Prostate gland (tissue), 2 donors: ENCODE data around the gene GIPC1. TPM values are rescaled to one million over a fixed set of nuclear protein-coding genes. Genes with fewer than 3 reads are reported as not detected.

Source experiments
- DNase-seq: peaks from one replicate; pipeline ENCODE4 v3.0.0-alpha.2; 2019; ENCODE audit warnings: low spot score
- H3K27ac ChIP-seq, 2 donors: fragments of 200-600 bp; sonication (generic); 2 replicates each; pipeline ENCODE4 v1.5.1; 2017 to 2019
- H3K27me3 ChIP-seq: fragments of 200-600 bp; sonication (generic); replicated peaks from 2 replicates; pipeline ENCODE4 v1.5.1; 2019; ENCODE audit not compliant: insufficient read depth
- H3K36me3 ChIP-seq, 2 donors: fragments of 200-600 bp; sonication (generic); 1 replicate in 1 of 2; 2 replicates in 1 of 2; pipeline versions ENCODE4 v1.5.1 to v1.8.1; 2017 to 2019
- H3K4me1 ChIP-seq: fragments of 200-600 bp; sonication (generic); replicated peaks from 2 replicates; pipeline ENCODE4 v1.5.1; 2019
- H3K4me3 ChIP-seq, 2 donors: fragments of 200-600 bp; sonication (generic); 2 replicates each; pipeline ENCODE4 v1.5.1; 2017 to 2019
- H3K9me3 ChIP-seq: fragments of 200-600 bp; sonication (generic); 2 replicates; pipeline ENCODE4 v1.5.1; 2017
- POLR2A ChIP-seq: fragments of 450-650 bp; IDR thresholded peaks from one replicate; pipeline ENCODE4 v1.6.1; 2016; ENCODE audit warnings: antibody characterized with exemption, mild to moderate bottlenecking
- POLR2AphosphoS5 ChIP-seq: sonication (generic); formaldehyde crosslinking; IDR thresholded peaks from one replicate; pipeline ENCODE4 v1.6.1; 2017; ENCODE audit warnings: antibody characterized with exemption
- WGBS: methylation state at CpG from one replicate; pipeline ENCODE4 v1.1.5; 2018; 5-methylcytosine and 5-hydroxymethylcytosine counted together
- intact Hi-C: fragments of 100-400 bp; cut with DNase I; formaldehyde crosslinking; loops from one replicate; pipeline ENCODE4 v1.14.2; 2022
- total RNA-seq, 2 donors: library from RNA; depleted of rRNA; stranded (reverse); fragments of >200 nt; gene quantifications; one replicate each; pipeline ENCODE4 v1.1.0, GENCODE V29; 2016
- TF ChIP-seq, protein P1 (sequence below), 4 experiments: fragments of 200-600 bp in 2 of 4; fragments of 450-650 bp in 2 of 4; sonication (generic) in 2 of 4; IDR thresholded peaks; 1 replicate in 3 of 4; 2 replicates in 1 of 4; pipeline ENCODE4 v1.5.1; 2016 to 2019; ENCODE audit warnings: antibody characterized with exemption in 4 of 4, mild to moderate bottlenecking in 2 of 4, moderate library complexity in 2 of 4

Gene GIPC1
- total RNA-seq, 2 donors from 2014 or later = 71.8 to 101 TPM

DNA sequence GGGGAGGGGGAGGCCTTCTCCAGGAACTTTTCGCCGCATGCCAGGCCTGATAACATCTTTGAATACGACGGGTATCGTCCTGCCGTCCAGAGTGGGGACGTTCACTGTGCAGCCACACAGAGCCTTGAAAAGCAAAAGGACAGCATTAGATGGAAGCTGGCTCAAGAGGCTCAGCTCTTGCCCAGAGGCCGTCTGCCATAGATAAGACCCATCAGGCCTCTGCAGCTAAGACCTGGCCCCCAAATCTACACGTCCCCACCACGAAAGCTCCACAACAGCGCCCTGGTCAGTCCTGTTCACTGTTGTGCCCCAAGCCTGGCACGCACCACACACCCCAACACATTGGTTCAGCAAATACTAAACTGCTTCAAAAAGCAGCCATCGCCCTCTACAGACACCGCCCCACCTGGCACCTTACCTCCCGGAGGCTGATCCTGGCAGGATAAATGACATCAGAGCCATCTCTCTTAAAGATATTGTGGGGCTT, 20.2 kb upstream of the GIPC1 start:
- no peaks in the 10 kb centered on the region for H3K9me3 ChIP-seq
- intact Hi-C loops = loop anchor here (5.0 kb wide), 1 partner anchor 379 kb away; the partner anchor contains the start of gene ASF1B
- H3K4me3 ChIP-seq = peak overlapping the region; percentile 85 to 98
- H3K27ac ChIP-seq = peak overlapping the region; percentile 100
- peaks cover 9% of the 10 kb centered on the region for H3K4me1 ChIP-seq
- no peaks in the 10 kb centered on the region for H3K27me3 ChIP-seq
- DNase-seq = peak; percentile 67
- H3K36me3 ChIP-seq = peaks cover 0 to 9% of the 10 kb centered on the region in 2 donors
- 17% methylated on average over 15 of the region's 15 CpGs for WGBS
- TF ChIP-seq, protein P1, sequence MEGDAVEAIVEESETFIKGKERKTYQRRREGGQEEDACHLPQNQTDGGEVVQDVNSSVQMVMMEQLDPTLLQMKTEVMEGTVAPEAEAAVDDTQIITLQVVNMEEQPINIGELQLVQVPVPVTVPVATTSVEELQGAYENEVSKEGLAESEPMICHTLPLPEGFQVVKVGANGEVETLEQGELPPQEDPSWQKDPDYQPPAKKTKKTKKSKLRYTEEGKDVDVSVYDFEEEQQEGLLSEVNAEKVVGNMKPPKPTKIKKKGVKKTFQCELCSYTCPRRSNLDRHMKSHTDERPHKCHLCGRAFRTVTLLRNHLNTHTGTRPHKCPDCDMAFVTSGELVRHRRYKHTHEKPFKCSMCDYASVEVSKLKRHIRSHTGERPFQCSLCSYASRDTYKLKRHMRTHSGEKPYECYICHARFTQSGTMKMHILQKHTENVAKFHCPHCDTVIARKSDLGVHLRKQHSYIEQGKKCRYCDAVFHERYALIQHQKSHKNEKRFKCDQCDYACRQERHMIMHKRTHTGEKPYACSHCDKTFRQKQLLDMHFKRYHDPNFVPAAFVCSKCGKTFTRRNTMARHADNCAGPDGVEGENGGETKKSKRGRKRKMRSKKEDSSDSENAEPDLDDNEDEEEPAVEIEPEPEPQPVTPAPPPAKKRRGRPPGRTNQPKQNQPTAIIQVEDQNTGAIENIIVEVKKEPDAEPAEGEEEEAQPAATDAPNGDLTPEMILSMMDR (IDR thresholded peaks at IDR 0.05) = peak in 3 of 4 experiments; percentile 10 to 51 (median 35)
- peak; percentile 62 for TF ChIP-seq POLR2AphosphoS5
- no peak for TF ChIP-seq POLR2A

DNA sequence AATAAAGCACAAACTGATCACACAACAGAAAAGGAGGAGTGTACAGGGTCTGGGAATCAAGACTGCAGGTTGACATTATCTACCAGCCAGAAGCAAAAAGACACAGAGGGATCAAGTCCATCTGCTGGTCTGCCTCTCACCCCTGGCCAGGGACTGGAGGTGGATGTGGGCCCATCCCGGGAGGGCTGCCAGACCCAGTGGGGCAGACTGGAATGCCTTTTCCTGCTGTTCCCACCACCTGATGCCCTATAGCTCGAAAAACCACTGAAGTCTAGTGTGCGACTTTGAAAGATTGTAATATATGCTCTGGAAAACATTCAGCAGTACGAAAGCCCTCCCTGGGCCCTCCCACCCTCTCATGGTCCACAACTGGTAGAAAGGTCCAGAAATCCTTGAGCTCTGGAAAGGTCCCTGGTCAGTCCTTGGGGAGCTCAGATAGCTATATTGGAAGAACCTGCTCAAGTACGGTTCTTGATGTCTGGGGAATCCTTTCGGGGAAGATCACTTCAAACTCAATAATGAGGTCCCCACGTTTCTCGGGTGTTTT, 19.6 kb upstream of the GIPC1 start:
- intact Hi-C loops = loop anchor here (5.0 kb wide), 1 partner anchor 378 kb away; the partner anchor contains the start of gene ASF1B
- Histone ChIP-seq H3K27ac (peak overlapping the region; percentile 100), H3K4me1 (peaks cover 9% of the 10 kb centered on the region), H3K27me3 (no peaks in the 10 kb centered on the region), H3K36me3 (peaks cover 0 to 9% of the 10 kb centered on the region in 2 donors), H3K4me3 (peak overlapping the region; percentile 85 to 98), H3K9me3 (no peaks in the 10 kb centered on the region)
- WGBS = 43% methylated on average over 8 of the region's 8 CpGs
- TF ChIP-seq, protein P1 (IDR thresholded peaks at IDR 0.05) = no peak
- TF ChIP-seq POLR2A = no peak
- no peak for DNase-seq

DNA sequence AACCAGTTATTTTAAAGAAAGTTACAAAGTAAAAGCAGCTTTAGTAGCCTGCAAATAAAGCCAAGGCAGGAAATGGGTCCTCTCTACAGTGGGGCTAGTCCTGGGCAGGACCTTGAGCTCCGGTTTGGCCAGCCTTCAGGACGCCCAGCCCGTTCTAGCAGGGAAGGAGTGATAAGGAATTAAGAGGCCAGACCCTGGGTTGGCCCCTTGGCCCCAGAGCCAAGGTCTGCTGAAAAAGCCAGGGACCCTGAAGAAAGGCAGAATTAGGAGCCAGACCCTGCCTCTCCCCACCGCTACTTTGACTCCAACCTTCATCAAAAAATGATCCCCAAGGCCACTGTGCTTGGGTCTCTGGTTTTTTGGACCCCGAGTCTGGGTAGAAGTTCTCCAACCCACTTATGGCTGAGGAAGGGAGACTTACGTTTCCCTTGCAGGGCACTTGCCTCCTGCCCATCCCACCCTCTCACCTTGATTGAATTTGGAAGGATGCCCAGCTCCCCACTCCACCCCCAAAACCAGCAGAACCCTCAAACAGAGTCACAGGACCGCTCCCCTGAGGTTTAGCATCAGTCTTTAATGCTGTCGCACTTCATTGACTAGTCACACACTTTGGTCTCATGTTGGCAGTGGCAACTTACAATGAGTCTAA, 18.4 kb upstream of the GIPC1 start:
- H3K9me3 ChIP-seq = no peaks in the 10 kb centered on the region
- H3K36me3 ChIP-seq = peaks cover 0 to 9% of the 10 kb centered on the region in 2 donors
- no peak overlapping the region for H3K4me3 ChIP-seq
- no peak for TF ChIP-seq POLR2AphosphoS5
- no peak for TF ChIP-seq POLR2A
- TF ChIP-seq, protein P1 (IDR thresholded peaks at IDR 0.05) = no peak
- no peaks in the 10 kb centered on the region for H3K27me3 ChIP-seq
- DNase-seq = no peak
- peaks cover 9% of the 10 kb centered on the region for H3K4me1 ChIP-seq
- 73% methylated on average over 8 of the region's 8 CpGs for WGBS
- intact Hi-C loops = no loop called here
- peak overlapping the region in 1 of 2 donors; percentile 100 for H3K27ac ChIP-seq

DNA sequence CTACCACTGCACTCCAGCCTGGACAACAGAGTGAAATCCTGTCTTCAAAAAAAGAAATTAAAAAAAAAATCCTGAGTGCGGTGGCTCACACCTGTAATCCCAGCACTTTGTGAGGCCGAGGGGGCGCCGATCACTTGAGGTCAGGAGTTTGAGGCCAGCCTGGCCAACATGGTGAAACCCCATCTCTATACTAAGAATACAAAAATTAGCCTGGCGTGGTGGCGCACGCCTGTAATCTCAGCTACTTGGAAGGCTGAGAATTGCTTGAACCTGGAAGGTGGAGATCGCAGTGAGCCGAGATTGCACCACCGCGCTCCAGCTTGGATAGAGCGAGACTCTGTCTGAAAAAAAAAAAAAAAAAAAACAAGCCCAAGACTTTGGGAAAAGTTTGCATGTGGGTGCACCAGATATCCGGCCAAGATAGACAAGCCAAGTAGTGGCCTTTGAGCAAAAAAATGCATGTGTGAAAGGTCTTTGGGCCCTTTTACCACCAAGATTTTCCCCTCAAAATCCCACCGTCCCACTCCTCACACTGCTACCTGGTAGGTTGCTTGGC, 16.6 kb upstream of the GIPC1 start:
- H3K4me1 ChIP-seq = peaks cover 9% of the 10 kb centered on the region
- no peak for TF ChIP-seq POLR2AphosphoS5
- no peak for TF ChIP-seq POLR2A
- TF ChIP-seq, protein P1 (IDR thresholded peaks at IDR 0.05) = no peak
- WGBS = 95% methylated on average over 14 of the region's 14 CpGs
- no peak overlapping the region for H3K27ac ChIP-seq
- H3K9me3 ChIP-seq = no peaks in the 10 kb centered on the region
- peaks cover 0 to 9% of the 10 kb centered on the region in 2 donors for H3K36me3 ChIP-seq
- no peaks in the 10 kb centered on the region for H3K27me3 ChIP-seq
- intact Hi-C loops = no loop called here
- DNase-seq = no peak
- no peak overlapping the region for H3K4me3 ChIP-seq
